IMR-90 (cell line): ENCODE results near the gene CAB39. TPM values are rescaled to one million over a fixed set of nuclear protein-coding genes. Genes with fewer than 3 reads are reported as not detected.

Source experiments
- ATAC-seq: fragments of 200-7000 bp; cut with Tn5 transposase; 2 replicates; pipeline ENCODE4 v1.9.1; 2020; ENCODE audit warnings: low read depth, mild to moderate bottlenecking, moderate library complexity
- BruUV-seq: library from RNA; stranded (reverse); fragments of 400-500 nt; replicated peaks from 2 replicates; lab custom pipeline; 2021; lab: Mats Ljungman, UMichigan
- CTCF ChIA-PET: fragments of 300-600 bp; formaldehyde crosslinking; extraction: SDS; loops from one replicate; lab custom pipeline; 2021; ENCODE audit warnings: antibody characterized with exemption; lab: Yijun Ruan, JAX
- POLR2A ChIA-PET: fragments of 300-600 bp; sonication (Branson Sonifier 250); formaldehyde crosslinking; loops from one replicate; lab custom pipeline; 2022; ENCODE audit warnings: antibody characterized with exemption; ENCODE audit not compliant: unreplicated experiment; lab: Charles Lee
- DNase-seq: peaks from one replicate; pipeline ENCODE4 v3.0.0; 2013
- H2AFZ ChIP-seq: replicated peaks from 2 replicates; pipeline ENCODE3; 2013; ENCODE audit warnings: low read length, mild to moderate bottlenecking; ENCODE audit not compliant: poor library complexity
- H2AK5ac ChIP-seq: 2 replicates; pipeline ENCODE4 v1.6.1; 2013; ENCODE audit warnings: low read depth, low read length, inconsistent platforms
- H2AK9ac ChIP-seq: replicated peaks from 2 replicates; pipeline ENCODE3; 2013; ENCODE audit warnings: mild to moderate bottlenecking, low read depth, low read length, moderate library complexity; ENCODE audit not compliant: poor library complexity
- H2BK120ac ChIP-seq: 2 replicates; pipeline ENCODE4 v1.6.1; 2013; ENCODE audit warnings: low read depth, low read length, inconsistent platforms
- H2BK15ac ChIP-seq: 3 replicates; pipeline ENCODE4 v1.6.1; 2013; ENCODE audit warnings: low read depth, low read length, inconsistent platforms
- H2BK20ac ChIP-seq: 2 replicates; pipeline ENCODE4 v1.6.1; 2013; ENCODE audit warnings: low read depth, mild to moderate bottlenecking, inconsistent platforms, low read length, moderate library complexity
- H2BK5ac ChIP-seq: 2 replicates; pipeline ENCODE4 v1.6.1; 2013; ENCODE audit warnings: mild to moderate bottlenecking, low read depth, low read length, inconsistent platforms; ENCODE audit not compliant: poor library complexity, severe bottlenecking
- H3K14ac ChIP-seq: replicated peaks from 2 replicates; pipeline ENCODE4 v1.6.1; 2013; ENCODE audit warnings: low read depth, low read length, inconsistent platforms
- H3K18ac ChIP-seq: 2 replicates; pipeline ENCODE4 v1.6.1; 2013; ENCODE audit warnings: low read depth, low read length, control low read depth
- H3K23ac ChIP-seq: 2 replicates; pipeline ENCODE4 v1.6.1; 2013; ENCODE audit warnings: low read depth, low read length, inconsistent platforms
- H3K27ac ChIP-seq: 2 replicates; pipeline ENCODE4 v1.5.1; 2013; ENCODE audit warnings: mild to moderate bottlenecking, control low read depth, low read length; ENCODE audit not compliant: insufficient read depth
- H3K27me3 ChIP-seq: 2 replicates; pipeline ENCODE4 v1.6.1; 2013; ENCODE audit warnings: low read length; ENCODE audit not compliant: control insufficient read depth, insufficient read depth
- H3K36me3 ChIP-seq: 2 replicates; pipeline ENCODE4 v1.6.1; 2013; ENCODE audit warnings: low read length, mixed read lengths; ENCODE audit not compliant: control insufficient read depth, insufficient read depth
- H3K4ac ChIP-seq: 2 replicates; pipeline ENCODE4 v1.6.1; 2013; ENCODE audit warnings: low read depth, low read length, inconsistent platforms
- H3K4me1 ChIP-seq: 2 replicates; pipeline ENCODE4 v1.6.1; 2013; ENCODE audit warnings: low read length, mixed read lengths; ENCODE audit not compliant: control insufficient read depth, insufficient read depth
- H3K4me2 ChIP-seq: 2 replicates; pipeline ENCODE4 v1.6.1; 2013; ENCODE audit warnings: low read depth, mild to moderate bottlenecking, control low read depth, low read length, moderate library complexity
- H3K4me3 ChIP-seq: 2 replicates; pipeline ENCODE4 v1.5.1; 2013; ENCODE audit warnings: low read depth, mild to moderate bottlenecking, control low read depth, low read length, moderate library complexity; ENCODE audit not compliant: insufficient read depth
- H3K56ac ChIP-seq: 2 replicates; pipeline ENCODE4 v1.6.1; 2013; ENCODE audit warnings: low read length, inconsistent platforms; ENCODE audit not compliant: insufficient read depth; ENCODE audit errors: extremely low read depth
- H3K79me1 ChIP-seq, 2 experiments: 2 replicates each; pipeline ENCODE4 v1.6.1; 2013; ENCODE audit warnings: low read length in 2 of 2, inconsistent platforms in 1 of 2, low read depth in 1 of 2
- H3K9ac ChIP-seq: 2 replicates; pipeline ENCODE4 v1.6.1; 2013; ENCODE audit warnings: low read depth, low read length, control low read depth
- H3K9me1 ChIP-seq: 2 replicates; pipeline ENCODE4 v1.6.1; 2013; ENCODE audit warnings: low read length, inconsistent platforms; ENCODE audit not compliant: insufficient read depth
- H3K9me3 ChIP-seq: 2 replicates; pipeline ENCODE4 v1.6.1; 2013; ENCODE audit warnings: low read length; ENCODE audit not compliant: control insufficient read depth, insufficient read depth
- H4K20me1 ChIP-seq: 2 replicates; pipeline ENCODE4 v1.6.1; 2013; ENCODE audit warnings: low read length, inconsistent platforms; ENCODE audit not compliant: insufficient read depth
- H4K5ac ChIP-seq: 2 replicates; pipeline ENCODE4 v1.6.1; 2013; ENCODE audit warnings: mild to moderate bottlenecking, low read depth, low read length, control low read depth
- H4K8ac ChIP-seq, 2 experiments: 2 replicates each; pipeline ENCODE4 v1.6.1; 2013; ENCODE audit warnings: low read depth in 2 of 2, low read length in 2 of 2, control low read depth in 1 of 2, inconsistent platforms in 1 of 2
- H4K91ac ChIP-seq: 2 replicates; pipeline ENCODE4 v1.6.1; 2013; ENCODE audit warnings: low read depth, low read length, inconsistent platforms; ENCODE audit not compliant: insufficient read depth
- BHLHE40 ChIP-seq: fragments of 150-350 bp; IDR thresholded peaks from 2 replicates; pipeline ENCODE4 v1.6.1; 2016; ENCODE audit warnings: mild to moderate bottlenecking, low read depth, low read length
- FOS ChIP-seq: fragments of 150-350 bp; IDR thresholded peaks from 2 replicates; pipeline ENCODE4 v1.6.1; 2016; ENCODE audit warnings: low read depth, low read length
- RFX5 ChIP-seq: IDR thresholded peaks from 2 replicates; pipeline ENCODE4 v1.8.0; 2012; ENCODE audit warnings: low read depth, mild to moderate bottlenecking, low read length, moderate library complexity
- WGBS, 2 experiments: methylation state at CpG; one replicate each; pipeline versions ENCODE4 v1.1.5 to v1.1.7; 2013; ENCODE audit warnings: missing lambda C conversion rate in 2 of 2; ENCODE audit not compliant: insufficient read length in 1 of 2; ENCODE audit errors: extremely low coverage in 2 of 2; 5-methylcytosine and 5-hydroxymethylcytosine counted together
- dilution Hi-C: fragments of 300-500 bp; cut with HindIII; formaldehyde crosslinking; loops from one replicate; pipeline ENCODE4 v1.14.3; 2018; ENCODE audit warnings: low sequenced_read_pairs; ENCODE audit not compliant: unreplicated experiment
- in situ Hi-C: fragments of 300-500 bp; cut with MboI; formaldehyde crosslinking; loops from 3 replicates; pipeline ENCODE4 v1.14.3; 2019; ENCODE audit warnings: low sequenced_read_pairs, inconsistent platforms, mixed read lengths
- intact Hi-C: fragments of 100-400 bp; cut with micrococcal nuclease; formaldehyde crosslinking; loops from 2 replicates; pipeline ENCODE4 v1.10.0; 2022
- polyA plus RNA-seq, 3 experiments: library from polyadenylated mRNA; depleted of rRNA; stranded (reverse); fragments of >200 nt; gene quantifications; 2 replicates each; pipeline ENCODE4 v1.2.3, GENCODE V29; 2012; ENCODE audit warnings: low replicate concordance in 1 of 3
- total RNA-seq: library from RNA; depleted of rRNA; stranded (reverse); fragments of >200 nt; gene quantifications from 2 replicates; pipeline ENCODE4 v1.2.3, GENCODE V29; 2012

Gene CAB39
- total and polyA plus RNA-seq, 2 of the 4 experiments (the other 2 are of a cell fraction), result 38.2 to 71.7 TPM

DNA sequence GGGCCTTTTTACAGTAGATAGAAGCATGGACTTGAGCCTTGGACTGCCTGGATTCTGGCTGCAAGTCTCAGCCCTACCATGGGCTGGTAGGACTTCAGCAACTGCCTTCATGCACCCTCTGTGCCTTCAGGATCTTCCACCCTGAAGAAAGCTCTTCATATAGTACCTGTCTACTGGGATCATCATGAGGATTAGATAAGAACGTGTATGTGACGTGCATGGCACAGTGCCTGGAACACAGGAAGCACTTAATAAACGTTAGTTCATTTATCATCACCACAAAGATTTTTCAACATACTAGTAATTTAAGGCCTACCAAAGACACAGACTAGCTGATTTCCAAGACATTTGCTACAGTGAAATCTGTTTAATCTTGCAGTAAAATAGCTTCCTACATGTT lies 98.9 kb downstream of the CAB39 start:
- Histone ChIP-seq H2BK120ac (no peak overlapping the region), H3K18ac (no peak overlapping the region), H3K4me3 (no peak overlapping the region), H3K9ac (no peak overlapping the region), H3K27ac (0 out of 2 replicates have a peak overlapping the region, but pooled peaks have one; percentile 4), H3K4me2 (no peak overlapping the region), H2AFZ (no peak overlapping the region), H3K14ac (no peak overlapping the region), H3K4ac (no peak overlapping the region), H4K8ac (no peak overlapping the region), H3K27me3 (no peaks in the 10 kb centered on the region), H2BK5ac (peak overlapping the region; percentile 54), H2AK5ac (no peak overlapping the region), H4K91ac (no peak overlapping the region), H2AK9ac (no peak overlapping the region), H3K36me3 (peaks cover 25% of the 10 kb centered on the region), H4K5ac (no peak overlapping the region), H3K56ac (no peak overlapping the region), H2BK15ac (no peak overlapping the region), H3K9me3 (no peaks in the 10 kb centered on the region), H2BK20ac (no peak overlapping the region), H3K79me1 (peaks cover 41 to 57% of the 10 kb centered on the region in 2 experiments), H3K9me1 (peaks cover 7% of the 10 kb centered on the region), H4K20me1 (peaks cover 5% of the 10 kb centered on the region; the same call in 1 of the 2 replicates), H3K23ac (no peak overlapping the region), H3K4me1 (peaks cover 6% of the 10 kb centered on the region)
- dilution Hi-C loops, result no loop called here
- POLR2A ChIA-PET, result no interaction called here
- no peak for TF ChIP-seq RFX5
- peak; percentile 28; the same call in 1 of the 2 replicates for TF ChIP-seq BHLHE40
- TF ChIP-seq FOS, result no peak
- in situ Hi-C loops, result loop anchor here (25.0 kb wide), 3 partner anchors 399 to 799 kb away; partner anchors contain the start of genes SP100 and SP110
- DNase-seq (peak; percentile 83), ATAC-seq (peak; percentile 36)
- BruUV-seq, result no TSS peak
- WGBS, 2 experiments, result no CpG with 5 or more reads among the region's 3 CpGs
- intact Hi-C loops, result loop anchor here (5.0 kb wide), 3 partner anchors 99 to 394 kb away; partner anchors contain the start of genes CAB39 and SP100
- CTCF ChIA-PET, result interaction anchor here (1.2 kb wide), 1 partner anchor 13 kb away, joined by 3 read pairs; no protein-coding TSS in a partner anchor
